GM18499 (cell line): Measurements from ENCODE around the gene SERPINE3.

Experiments used
- ATAC-seq: cut with Tn5 transposase; IDR thresholded peaks from one replicate; pipeline ENCODE4 v1.9.1; 2021; ENCODE audit warnings: moderate number of reproducible peaks; ENCODE audit not compliant: insufficient read depth, unreplicated experiment

SERPINE3 gene

DNA sequence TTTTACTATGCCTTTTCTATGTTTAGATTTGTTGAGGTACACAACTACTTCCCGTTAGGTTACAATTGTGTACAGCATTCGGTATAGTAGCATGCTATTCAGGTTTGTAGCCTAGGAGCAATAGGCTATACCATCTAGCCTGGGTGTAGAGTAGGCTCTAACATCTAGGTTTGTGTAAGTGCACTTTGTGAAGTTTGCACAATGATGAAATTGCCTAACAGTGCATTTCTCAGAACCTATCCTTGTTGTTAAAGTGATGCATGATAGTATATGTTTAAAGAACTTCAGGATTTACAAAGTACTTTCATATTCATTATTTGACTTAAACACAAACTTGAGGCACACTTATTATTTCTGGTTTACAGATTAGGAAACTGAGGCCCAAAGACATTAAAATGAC lies 11.5 kb upstream of the SERPINE3 start:
- ATAC-seq: no peak

DNA sequence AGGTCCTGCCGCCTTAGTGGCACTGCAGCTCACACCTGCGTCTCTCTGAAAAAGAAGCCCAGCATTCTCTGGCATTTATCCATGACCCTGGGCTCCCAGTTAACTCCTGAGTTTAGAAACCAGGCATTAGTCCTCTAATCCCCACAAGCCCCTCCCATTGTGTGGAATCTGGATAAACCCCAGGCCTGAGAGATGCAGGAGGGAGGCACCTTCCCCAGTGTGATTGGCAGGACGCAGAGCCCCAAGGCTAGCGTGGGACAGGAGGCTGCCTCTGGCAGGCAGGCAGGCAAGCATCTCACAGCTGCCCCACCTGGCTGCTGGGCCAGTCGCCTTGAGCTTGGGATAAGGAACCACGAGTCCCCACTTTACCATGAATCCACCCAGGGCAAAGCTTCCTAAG lies 11.0 kb upstream of the SERPINE3 start:
- no peak for ATAC-seq

DNA sequence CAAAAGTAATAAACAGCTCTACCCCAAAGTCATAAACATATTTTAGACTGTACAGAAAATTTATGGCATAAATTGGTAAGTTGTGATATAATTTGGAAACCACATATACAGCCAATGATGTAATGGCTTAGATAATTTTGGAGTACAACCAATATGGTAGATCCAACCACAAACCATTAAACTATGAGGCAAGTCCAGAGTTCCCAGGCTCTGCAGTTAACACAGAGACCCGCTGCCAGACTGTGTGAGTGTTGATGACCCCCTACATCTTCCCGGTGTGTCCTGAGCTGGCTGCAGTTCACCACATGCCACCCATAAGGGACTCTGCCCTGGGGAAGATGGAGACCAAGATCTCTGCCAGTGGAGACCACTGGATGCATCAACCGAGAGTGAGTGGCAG lies 9.9 kb upstream of the SERPINE3 start:
- ATAC-seq: no peak

DNA sequence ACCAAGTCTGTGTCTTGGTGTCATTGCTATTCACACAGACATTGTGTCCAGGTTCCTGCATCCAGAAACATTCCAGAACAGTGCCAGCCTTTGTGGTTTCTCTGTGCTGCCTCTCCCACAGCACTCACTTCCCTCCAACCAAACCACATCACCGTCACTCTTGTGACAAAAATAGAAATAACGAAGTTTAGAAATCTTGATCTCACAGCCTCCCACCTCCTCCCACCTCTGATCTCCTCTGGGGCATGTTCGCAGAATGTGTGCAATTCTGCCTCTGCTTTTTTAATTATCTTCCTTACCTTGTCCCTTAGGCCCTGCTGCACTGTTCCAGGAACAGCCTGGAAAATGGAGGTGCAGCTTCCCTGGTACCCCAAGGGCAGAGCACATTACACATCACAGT lies 8.7 kb upstream of the SERPINE3 start:
- no peak for ATAC-seq

DNA sequence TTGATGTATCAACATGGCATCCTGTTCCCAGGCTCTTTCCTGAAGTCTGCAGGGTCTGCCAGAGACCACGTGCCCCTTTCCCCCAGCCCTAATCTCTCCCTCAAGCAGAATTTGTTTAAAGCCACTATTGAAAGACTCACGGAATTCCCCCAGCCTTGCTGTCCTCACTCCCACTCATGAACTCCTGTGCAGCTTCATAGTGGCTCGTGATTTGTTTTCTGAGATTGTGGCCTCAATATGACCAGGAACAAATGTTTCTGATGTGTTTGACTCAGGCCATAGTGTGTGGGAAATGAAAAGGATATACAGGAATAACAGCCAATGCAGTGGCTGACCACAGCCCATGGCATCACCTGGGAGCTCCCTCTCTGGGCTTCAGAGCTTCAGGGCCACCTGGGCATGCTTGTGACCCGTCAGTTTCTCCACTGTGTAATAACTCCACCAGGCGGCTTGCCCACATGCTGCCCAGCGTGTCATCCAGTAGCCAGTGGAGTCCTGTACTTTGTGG lies 8.1 kb upstream of the SERPINE3 start:
- ATAC-seq: no peak

DNA sequence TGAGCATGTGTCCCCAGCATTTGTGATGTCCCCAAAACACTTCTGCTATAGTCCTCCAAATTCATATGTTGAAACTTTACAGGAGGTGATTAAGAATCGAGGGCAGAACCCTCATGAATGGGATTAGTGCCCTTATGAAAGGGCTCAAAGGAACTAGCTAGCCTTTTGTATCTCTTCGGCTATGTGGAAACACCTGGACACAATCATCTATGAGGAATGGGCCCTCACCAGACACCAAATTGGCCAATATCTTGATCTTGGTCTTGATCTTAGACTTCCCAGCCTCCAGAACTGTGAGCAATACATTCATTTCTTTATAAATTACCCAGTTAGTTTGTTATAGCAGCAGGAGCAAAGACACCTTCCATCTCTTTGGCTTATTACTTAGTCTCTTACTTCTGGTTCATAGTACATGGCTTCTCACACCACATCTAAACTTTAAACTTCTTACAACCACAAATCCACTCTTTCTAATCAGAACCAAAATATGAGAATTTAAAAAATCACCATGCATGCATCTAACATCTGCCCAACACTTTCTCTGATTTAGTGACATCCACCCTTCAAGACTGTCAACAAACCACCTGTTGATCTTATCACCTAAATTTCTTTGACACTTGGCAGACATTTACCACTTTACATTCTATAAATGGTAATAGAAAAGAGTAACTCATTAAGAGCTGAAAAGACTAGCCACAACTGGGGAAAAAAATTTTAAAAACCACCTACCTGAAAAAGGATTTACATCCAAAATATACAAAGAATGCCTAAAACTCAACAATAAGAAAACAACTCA lies 6.7 kb upstream of the SERPINE3 start:
- ATAC-seq: no peak

DNA sequence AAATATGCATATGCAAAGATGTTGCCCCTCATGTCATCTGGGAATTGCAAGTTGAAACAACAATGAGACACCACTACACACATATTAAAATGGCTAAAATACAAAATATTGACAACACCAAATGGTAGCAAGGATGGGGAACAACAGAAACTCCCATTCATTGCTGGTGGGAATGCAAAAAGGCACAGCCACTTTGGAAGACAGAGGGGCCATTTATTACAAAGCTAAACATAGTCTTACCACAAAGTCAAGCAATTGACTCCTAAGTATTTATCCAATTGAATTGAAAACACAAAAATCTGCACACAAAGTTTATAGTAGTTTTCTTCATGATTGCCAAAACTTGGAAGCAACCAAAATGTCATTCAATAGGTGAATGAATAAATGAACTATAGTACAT lies 6.1 kb upstream of the SERPINE3 start:
- no peak for ATAC-seq

DNA sequence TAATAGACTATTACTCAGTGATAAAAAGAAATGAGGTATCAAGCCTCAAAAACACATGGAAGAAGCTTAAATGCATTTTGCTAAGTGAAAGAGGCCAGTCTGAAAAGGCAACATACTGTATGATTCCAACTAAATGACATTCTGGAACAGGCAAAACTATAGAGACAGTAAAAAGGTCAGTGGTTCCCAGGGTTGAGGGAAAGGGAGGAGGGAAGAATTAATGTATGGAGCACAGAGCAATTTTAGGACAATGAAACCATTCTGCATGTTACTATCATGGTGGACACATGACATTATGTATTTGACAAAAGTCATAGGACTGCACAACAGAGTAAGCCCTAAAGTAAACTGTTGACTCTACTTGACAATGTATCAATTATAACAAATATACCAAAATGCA lies 5.7 kb upstream of the SERPINE3 start:
- no peak for ATAC-seq

DNA sequence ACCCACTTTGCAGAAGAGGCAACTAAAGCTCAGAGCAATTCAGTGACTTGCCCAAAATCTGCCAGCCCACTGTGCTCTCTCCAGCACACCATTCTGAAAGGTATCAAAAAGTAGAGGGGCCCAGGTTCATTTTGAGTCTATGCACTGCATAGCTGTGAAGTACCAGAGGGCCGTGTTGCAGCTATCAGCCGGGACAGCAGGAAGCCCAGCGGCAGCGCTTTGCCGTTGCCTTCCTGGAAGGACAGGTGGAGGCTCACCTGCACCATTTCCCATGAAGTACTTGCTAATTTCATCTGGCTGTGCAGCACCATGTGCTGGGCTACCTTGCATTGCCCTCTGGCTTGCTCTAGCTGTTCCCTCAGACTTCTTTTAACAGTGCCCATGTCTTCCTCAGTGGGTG lies 2.7 kb upstream of the SERPINE3 start:
- ATAC-seq: no peak

DNA sequence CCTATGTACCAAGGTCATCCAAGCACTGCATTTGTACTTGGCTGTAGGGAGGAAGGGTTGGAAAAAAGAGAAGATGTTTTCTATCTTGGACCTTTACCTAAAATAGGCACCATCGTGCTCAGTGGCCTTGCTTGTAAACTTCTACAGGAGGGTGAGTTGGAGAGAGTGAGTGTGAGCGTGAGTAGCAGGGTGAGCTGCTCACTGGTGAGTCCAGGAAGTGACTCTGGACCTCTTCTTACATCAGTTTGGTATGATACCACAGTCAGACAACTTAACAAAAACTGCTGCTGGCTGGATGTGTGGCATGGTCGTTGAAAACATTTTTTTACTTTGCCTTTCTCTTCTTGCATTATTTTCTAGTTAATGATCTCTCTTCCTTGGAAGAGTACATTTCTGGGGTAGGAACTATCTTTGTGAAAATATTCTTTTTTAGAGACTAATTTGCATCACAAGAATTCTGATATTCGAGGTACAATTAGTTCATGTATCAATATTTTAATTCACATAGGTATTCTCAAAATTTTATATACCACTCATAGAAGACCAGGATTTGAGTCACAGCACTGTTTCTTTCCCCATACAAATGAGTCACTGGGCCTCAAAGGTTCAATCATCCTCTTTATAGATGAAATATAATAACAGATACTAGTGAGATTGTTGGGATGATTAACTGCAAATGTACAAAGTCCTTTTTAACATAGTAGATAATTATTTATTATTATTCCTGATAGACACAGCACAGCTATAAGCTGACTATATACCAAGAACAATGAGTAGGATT lies 651 bp downstream of the SERPINE3 start:
- ATAC-seq: no peak

DNA sequence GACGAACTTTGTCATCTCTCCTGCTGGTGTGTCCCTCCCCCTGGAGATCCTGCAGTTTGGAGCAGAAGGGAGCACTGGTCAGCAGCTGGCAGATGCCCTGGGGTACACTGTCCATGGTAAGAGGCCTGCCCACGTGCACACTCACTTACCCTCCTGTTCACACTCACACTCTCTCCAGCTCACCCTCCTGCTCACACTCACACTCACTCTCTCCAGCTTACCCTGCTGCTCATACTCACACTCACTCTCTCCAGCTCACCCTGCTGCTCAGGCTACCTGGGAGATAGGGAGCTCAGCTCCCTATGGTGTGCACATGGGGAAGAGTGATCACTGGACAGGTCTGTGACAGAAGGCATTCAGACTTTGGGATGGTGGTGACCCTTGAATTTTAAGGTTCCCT lies 1.7 kb downstream of the SERPINE3 start:
- ATAC-seq: no peak

DNA sequence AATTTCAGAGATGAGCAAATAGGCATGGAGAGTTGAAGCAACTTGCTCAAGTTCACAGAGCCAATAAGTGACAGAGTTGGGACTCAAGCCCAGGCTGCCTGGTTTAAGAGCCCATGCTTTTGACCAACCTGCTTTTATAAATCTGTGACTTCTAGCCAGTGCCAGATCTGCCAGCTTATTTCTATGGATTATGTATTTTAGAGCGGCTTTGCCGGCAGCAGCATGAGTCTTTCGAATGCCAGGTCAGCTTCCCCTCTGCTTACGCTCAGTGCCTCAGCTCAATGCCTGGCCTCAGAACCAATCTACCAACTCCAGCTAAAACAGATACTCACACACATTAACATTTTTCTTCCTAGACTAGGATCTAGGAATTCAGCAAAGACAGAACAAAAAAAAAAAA lies 2.3 kb downstream of the SERPINE3 start:
- no peak for ATAC-seq

DNA sequence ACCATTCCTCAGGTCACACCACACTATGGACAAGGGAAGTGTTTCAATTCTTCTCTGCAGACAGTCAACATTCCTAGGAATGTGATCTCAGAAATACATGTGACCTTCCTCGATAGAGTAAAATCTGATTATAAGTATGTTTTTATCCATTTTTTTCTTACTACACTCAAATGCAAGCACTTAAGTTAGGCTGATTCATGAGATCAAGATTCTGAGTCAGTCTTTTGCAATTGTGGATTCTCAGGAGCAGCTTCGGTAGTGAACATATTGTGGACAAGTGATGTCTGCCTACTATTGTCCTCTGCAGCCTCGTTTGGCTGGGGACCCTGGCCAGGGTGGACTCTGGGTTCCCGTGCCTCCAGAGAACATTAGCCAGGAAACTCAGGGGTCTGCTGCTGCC lies 3.2 kb downstream of the SERPINE3 start:
- no peak for ATAC-seq

DNA sequence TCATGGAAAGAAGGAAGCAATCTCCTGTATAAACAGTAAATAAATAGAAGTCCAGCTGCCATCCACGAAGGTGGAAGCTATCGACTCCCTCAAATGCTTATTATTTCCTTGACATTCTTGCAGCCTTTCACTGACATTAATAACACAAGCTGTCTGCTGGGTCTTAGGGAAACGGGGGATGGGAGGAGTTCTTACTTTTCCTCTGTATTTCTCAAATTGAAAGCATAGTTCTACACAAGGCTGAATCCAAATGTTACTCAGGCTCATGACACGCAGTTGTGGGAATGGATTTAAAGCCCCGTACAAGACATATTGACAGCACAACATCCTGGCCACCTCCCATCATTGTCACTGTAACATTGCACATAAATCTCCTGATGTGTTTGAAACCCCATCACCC lies 4.0 kb downstream of the SERPINE3 start:
- no peak for ATAC-seq

DNA sequence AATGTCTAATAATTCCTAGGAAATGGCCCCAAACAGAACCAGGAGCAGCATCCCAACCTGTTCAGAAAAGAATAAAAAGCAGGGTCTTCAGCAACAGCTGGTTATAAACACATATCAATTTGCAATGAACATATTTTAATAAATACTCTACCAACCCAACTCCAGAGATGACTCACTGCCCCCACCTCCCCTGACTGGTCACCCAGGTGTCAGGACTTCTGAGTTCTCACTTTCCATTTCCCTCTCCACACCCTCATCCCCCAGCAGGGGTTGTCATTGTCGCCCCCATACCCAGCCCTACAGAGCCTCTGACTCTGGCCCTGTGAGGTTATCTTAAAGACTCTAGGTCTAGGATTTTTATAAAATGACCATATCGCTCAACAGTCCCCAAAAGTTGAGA lies 6.9 kb downstream of the SERPINE3 start:
- ATAC-seq: no peak

DNA sequence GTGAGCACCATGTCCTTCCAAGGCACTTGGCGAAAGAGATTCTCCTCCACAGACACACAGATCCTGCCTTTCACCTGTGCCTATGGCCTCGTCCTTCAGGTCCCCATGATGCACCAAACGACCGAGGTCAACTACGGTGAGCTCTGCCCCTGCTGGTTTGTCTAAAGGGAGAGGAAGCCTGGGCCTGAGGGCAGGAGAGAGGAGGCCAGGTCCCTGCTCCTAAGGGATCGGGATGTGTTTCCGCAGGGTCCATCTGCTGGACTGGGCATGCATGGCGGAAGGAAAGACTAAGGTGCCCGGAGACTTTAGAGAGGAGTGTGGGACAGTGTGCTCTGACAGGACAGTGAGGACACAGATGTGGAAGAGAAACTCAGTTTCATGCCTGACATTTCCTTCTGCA lies 7.6 kb downstream of the SERPINE3 start:
- no peak for ATAC-seq

DNA sequence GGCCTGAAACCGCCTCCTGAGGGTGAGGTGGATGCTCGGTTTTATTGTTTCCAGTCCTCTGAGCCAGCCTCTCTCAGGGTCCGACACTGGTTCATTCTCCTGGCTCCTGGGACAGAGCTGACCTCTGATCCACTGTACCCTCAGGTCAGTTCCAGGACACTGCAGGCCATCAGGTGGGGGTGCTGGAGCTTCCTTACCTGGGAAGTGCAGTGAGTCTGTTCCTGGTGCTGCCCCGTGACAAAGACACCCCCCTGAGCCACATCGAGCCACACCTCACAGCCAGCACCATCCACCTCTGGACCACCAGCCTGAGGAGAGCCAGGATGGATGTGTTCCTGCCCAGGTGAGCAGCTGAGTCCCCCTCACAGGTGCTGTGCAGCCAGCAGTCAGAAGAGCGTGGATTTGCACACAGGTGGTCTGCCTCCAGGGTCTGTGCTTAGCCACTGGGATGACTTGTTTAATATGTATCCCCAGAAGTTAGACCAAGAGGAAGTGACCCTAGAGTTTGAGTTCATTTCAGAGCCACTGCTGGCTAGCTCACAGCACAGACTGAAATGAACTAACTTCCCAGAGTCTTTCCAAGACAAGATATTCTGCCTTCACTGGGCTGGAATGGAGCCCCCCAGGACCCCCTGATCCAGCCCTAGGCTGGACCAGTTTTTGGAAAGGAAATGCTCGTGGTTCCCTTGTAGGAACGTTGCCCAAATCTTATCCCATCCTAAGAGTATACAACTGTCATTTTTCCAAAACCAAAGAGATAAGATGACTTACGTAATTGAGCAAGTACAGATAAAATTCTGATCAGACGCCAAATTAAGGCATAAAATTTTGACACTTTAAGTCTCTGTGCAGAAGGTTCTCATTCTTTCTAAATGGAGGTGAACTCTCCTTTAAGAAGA lies 8.8 kb downstream of the SERPINE3 start:
- ATAC-seq: no peak

DNA sequence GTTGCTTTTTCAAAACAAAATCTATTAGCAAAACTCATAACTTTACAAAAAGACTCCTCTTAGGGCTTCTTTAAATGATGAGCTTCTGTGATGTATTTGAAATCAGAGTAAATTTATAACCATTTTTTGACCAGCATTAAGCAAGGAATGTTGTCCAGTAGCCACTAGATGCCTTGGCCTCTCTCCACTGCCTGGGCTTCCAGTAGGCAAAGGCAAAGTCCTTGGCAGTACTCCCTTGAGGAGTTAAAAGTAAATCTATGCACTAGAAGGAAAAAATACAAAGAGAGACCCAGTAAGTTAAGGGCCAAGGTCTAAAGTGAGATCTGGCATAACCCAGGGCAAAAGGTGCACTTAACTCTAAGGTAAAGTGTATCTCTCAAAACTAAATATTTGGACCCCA lies 9.5 kb downstream of the SERPINE3 start:
- no peak for ATAC-seq

DNA sequence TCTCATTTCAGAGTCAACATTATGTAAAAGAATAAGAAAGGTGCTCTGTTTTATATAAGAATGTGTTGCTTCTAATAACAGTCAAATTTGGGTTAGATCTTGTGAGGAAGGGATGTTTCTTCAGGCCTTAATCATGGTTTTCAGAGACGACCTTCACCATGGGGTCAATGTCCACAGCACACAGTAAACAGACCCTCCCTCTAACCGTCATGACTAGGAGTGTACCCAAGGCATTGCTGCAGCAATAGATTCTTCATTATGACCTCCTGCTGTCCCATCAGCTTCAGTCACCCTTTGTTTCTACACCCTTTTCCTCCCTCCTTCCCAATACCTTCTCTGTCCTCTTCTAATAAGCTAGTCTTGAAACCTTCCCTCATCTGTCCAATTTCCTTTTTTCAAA lies 15.7 kb downstream of the SERPINE3 start:
- ATAC-seq: no peak

DNA sequence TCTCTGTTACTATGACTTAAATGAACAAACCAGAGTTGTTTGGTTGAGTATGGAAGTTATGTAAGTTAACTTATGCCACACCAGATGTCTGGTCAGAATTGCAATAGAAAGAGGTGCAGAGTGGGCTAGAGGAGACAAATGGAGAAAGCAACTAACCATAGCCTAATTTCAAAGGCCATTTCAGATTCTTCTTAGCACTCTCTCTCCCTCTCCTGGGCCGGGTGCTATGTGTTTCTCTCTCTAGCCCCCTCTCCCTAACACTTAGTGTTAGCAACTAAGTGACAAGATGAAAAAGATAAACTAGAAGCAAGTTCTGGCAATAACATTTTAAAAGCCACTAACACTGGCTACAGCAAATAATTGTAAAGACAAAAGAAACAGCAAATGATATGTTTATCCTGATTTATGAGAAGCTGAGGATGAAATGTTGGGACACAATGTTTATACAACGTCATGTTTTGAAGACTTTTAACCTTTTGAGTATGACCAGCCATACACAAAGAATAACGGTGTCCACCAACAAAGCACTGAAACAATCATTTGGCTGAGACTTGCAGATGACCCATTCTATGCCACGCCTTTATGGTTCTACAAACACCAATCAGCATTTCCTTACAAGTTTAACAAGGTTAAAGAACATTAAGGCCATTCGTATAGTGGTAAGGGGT lies 18.6 kb downstream of the SERPINE3 start:
- no peak for ATAC-seq
